Iris pigment epithelial cell (primary cell): Measurements from ENCODE around the gene TAPBPL.
A peak's percentile ranks its signal among the peaks of the same experiment; 100 is the strongest.
"Not testable (repeated sequence)": the region's sequence is repeated elsewhere in the genome, so short reads cannot be mapped to it uniquely, and the experiment has no call there.

ENCODE experiments used
- DNase-seq: peaks from one replicate; pipeline ENCODE4 v3.0.0-alpha.2; 2011; ENCODE audit warnings: low read depth

Gene TAPBPL

GRCh38 chr12:6493497-6494257 is 41.8 kb downstream of the TAPBPL start, which contains the start of gene NCAPD2:
Gene NCAPD2, plus strand, starts transcription at chr12:6494102. Its CDS starts 997 bp downstream, at chr12:6495099.
- DNase-seq = peak; percentile 97

GRCh38 chr12:6494258-6494743 is 42.5 kb downstream of the TAPBPL start:
- DNase-seq = no peak

GRCh38 chr12:6494968-6495367 is 43.1 kb downstream of the TAPBPL start:
- DNase-seq = no peak

- not testable (repeated sequence) for DNase-seq
Measured at GRCh38 chr12:6497291-6497690, 45.4 kb downstream of the TAPBPL start.

- DNase-seq = no peak
Measured at GRCh38 chr12:6500466-6500865, 48.6 kb downstream of the TAPBPL start.

GRCh38 chr12:6507102-6507998 is 55.5 kb downstream of the TAPBPL start:
- DNase-seq = peak; percentile 13

- no peak for DNase-seq
Measured at GRCh38 chr12:6508087-6508486, 56.2 kb downstream of the TAPBPL start.
